GM04503 (cell line): ENCODE measurements around the gene SYDE2.
A peak's percentile ranks its signal among the peaks of the same experiment; 100 is the strongest.
"Not testable (repeated sequence)": the region's sequence is repeated elsewhere in the genome, so short reads cannot be mapped to it uniquely, and the experiment has no call there.

Source experiments
- DNase-seq: peaks from one replicate; pipeline ENCODE4 v3.0.0-alpha.2; 2012; ENCODE audit warnings: low read depth

Gene SYDE2

GRCh38 chr1:85200463-85201339 is at the start of gene SYDE2:
TSS of gene SYDE2 (minus strand) at chr1:85201016. CDS start at chr1:85200996, 20 bp downstream.
- no peak for DNase-seq

GRCh38 chr1:85249042-85249441 is 48.2 kb upstream of the SYDE2 start:
- DNase-seq: not testable (repeated sequence)

GRCh38 chr1:85245891-85246290 is 45.1 kb upstream of the SYDE2 start:
- DNase-seq: no peak

GRCh38 chr1:85245456-85245855 is 44.6 kb upstream of the SYDE2 start:
- DNase-seq: no peak

- peak; percentile 73 for DNase-seq
Measured at GRCh38 chr1:85244271-85245061, 43.6 kb upstream of the SYDE2 start.

- no peak for DNase-seq
Measured at GRCh38 chr1:85243372-85243771, 42.6 kb upstream of the SYDE2 start.

- DNase-seq: no peak
Measured at GRCh38 chr1:85240643-85241042, 39.8 kb upstream of the SYDE2 start.

GRCh38 chr1:85240174-85240601 is 39.4 kb upstream of the SYDE2 start:
- DNase-seq: no peak

GRCh38 chr1:85237613-85238012 is 36.8 kb upstream of the SYDE2 start:
- no peak for DNase-seq

- DNase-seq: no peak
Measured at GRCh38 chr1:85230305-85230977, 29.6 kb upstream of the SYDE2 start.

- DNase-seq: no peak
Measured at GRCh38 chr1:85229574-85230097, 28.8 kb upstream of the SYDE2 start.

- no peak for DNase-seq
Measured at GRCh38 chr1:85228972-85229371, 28.2 kb upstream of the SYDE2 start.

GRCh38 chr1:85225624-85226380 is 25.0 kb upstream of the SYDE2 start:
- no peak for DNase-seq

- no peak for DNase-seq
Measured at GRCh38 chr1:85224734-85225623, 24.2 kb upstream of the SYDE2 start.

GRCh38 chr1:85224295-85224694 is 23.5 kb upstream of the SYDE2 start:
- no peak for DNase-seq

GRCh38 chr1:85223334-85223733 is 22.5 kb upstream of the SYDE2 start:
- no peak for DNase-seq

GRCh38 chr1:85220756-85221201 is 20.0 kb upstream of the SYDE2 start:
- no peak for DNase-seq

- DNase-seq: no peak
Measured at GRCh38 chr1:85219853-85220610, 19.2 kb upstream of the SYDE2 start.

- no peak for DNase-seq
Measured at GRCh38 chr1:85216697-85217096, 15.9 kb upstream of the SYDE2 start.

- DNase-seq: no peak
Measured at GRCh38 chr1:85214654-85215053, 13.8 kb upstream of the SYDE2 start.
